ENCODE measurements around the gene SKA2. TPM values are rescaled to one million over a fixed set of nuclear protein-coding genes. Genes with fewer than 3 reads are reported as not detected.

Gene SKA2
- total and polyA plus RNA-seq, 9 of the 15 experiments (the other 6 are each of a cell fraction or from before 2014, with no cell fraction given) = 58.1 to 183 (median 133) TPM

DNA sequence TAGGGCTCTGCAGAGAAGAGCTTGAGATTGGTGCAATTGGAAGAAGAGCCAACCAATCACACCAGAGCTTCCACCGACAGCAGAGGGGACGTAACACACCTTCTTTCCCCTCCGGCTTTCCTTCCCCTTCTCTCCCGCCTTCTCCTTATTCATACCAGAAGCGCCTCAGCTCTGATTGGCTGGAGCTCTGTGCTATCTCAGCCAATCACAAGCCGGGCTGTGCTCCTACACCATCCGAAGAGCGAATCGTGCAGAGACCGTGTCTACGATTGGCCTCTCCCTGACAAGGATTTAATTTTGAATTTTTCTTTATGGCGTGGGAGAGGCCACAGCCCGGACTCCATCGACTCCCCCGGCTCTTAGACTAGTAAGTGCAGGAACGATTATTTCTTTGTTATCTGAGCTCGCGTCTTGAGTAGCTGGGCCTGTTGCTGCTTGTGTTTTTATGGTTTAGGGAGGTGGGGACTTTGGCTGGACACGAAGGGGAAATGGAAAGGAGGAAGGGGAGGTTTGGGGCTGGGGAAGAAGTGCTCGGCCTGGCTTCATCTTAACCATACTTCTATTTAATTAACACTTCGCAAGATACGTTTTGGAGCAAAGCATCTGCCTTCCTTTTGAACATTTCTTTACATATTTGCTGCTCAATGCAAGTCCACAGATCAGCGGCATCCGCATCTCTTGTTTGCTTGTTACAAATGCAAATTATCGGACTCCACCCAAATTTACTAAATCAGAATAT is 622 bp upstream of the SKA2 start, which contains the start of gene PRR11 (continued):
- TF ChIP-seq GABPB1 (CRISPR knock-in tag; IDR thresholded peaks at IDR 0.05) = peak; percentile 9; the same call in 1 of the 2 replicates
- TF ChIP-seq MCM2 (IDR thresholded peaks at IDR 0.05; ENCODE audit: low read depth) = no peak
- TF ChIP-seq, protein P1, sequence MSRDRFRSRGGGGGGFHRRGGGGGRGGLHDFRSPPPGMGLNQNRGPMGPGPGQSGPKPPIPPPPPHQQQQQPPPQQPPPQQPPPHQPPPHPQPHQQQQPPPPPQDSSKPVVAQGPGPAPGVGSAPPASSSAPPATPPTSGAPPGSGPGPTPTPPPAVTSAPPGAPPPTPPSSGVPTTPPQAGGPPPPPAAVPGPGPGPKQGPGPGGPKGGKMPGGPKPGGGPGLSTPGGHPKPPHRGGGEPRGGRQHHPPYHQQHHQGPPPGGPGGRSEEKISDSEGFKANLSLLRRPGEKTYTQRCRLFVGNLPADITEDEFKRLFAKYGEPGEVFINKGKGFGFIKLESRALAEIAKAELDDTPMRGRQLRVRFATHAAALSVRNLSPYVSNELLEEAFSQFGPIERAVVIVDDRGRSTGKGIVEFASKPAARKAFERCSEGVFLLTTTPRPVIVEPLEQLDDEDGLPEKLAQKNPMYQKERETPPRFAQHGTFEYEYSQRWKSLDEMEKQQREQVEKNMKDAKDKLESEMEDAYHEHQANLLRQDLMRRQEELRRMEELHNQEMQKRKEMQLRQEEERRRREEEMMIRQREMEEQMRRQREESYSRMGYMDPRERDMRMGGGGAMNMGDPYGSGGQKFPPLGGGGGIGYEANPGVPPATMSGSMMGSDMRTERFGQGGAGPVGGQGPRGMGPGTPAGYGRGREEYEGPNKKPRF (IDR thresholded peaks at IDR 0.05; ENCODE audit: low read depth, low read length) = no peak
- TF ChIP-seq, protein P2, sequence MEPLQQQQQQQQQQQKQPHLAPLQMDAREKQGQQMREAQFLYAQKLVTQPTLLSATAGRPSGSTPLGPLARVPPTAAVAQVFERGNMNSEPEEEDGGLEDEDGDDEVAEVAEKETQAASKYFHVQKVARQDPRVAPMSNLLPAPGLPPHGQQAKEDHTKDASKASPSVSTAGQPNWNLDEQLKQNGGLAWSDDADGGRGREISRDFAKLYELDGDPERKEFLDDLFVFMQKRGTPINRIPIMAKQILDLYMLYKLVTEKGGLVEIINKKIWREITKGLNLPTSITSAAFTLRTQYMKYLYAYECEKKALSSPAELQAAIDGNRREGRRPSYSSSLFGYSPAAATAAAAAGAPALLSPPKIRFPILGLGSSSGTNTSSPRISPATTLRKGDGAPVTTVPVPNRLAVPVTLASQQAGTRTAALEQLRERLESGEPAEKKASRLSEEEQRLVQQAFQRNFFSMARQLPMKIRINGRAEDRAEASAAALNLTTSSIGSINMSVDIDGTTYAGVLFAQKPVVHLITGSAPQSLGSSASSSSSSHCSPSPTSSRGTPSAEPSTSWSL (CRISPR knock-in tag; IDR thresholded peaks at IDR 0.05; ENCODE audit: borderline replicate concordance) = no peak
- peak; percentile 100 for TF ChIP-seq CC2D1A (IDR thresholded peaks at IDR 0.05)
- no peak for TF ChIP-seq SRSF1 (IDR thresholded peaks at IDR 0.05; ENCODE audit: low read depth, low read length)
- peak; percentile 50; the same call in 1 of the 2 replicates for TF ChIP-seq SMARCE1 (IDR thresholded peaks at IDR 0.05)
- TF ChIP-seq ZNF699 (CRISPR knock-in tag; IDR thresholded peaks at IDR 0.05; ENCODE audit: insufficient replicate concordance) = no peak
- no peak for TF ChIP-seq ZNF212 (CRISPR knock-in tag; IDR thresholded peaks at IDR 0.05)
- TF ChIP-seq XRCC5 (IDR thresholded peaks at IDR 0.05; ENCODE audit: low read depth, low read length) = no peak; the same call in 1 of the 2 replicates
- TF ChIP-seq ZNF586 (CRISPR knock-in tag; conservative IDR thresholded peaks at IDR 0.05) = no peak
- TF ChIP-seq BDP1 (IDR thresholded peaks at IDR 0.05; ENCODE audit: insufficient read depth, insufficient read length) = no peak
- TF ChIP-seq KAT8 (IDR thresholded peaks at IDR 0.05; ENCODE audit: low read depth) = no peak
- no peak for TF ChIP-seq HOXB6 (CRISPR knock-in tag; IDR thresholded peaks at IDR 0.05; ENCODE audit: borderline replicate concordance)
- TF ChIP-seq XRCC3 (IDR thresholded peaks at IDR 0.05) = no peak
- no peak for TF ChIP-seq PTBP1 (IDR thresholded peaks at IDR 0.05; ENCODE audit: low read depth, low read length)
- TF ChIP-seq PHF20 (IDR thresholded peaks at IDR 0.05; ENCODE audit: partially characterized antibody) = no peak
- no peak for TF ChIP-seq TEAD2 (tag; IDR thresholded peaks at IDR 0.05)
- TF ChIP-seq ZBED1 (IDR thresholded peaks at IDR 0.05) = no peak
- TF ChIP-seq HDAC1 (IDR thresholded peaks at IDR 0.05) = peak in 1 of 2 experiments; percentile 92; a peak in 2 of 4 replicates
- TF ChIP-seq, protein P3, sequence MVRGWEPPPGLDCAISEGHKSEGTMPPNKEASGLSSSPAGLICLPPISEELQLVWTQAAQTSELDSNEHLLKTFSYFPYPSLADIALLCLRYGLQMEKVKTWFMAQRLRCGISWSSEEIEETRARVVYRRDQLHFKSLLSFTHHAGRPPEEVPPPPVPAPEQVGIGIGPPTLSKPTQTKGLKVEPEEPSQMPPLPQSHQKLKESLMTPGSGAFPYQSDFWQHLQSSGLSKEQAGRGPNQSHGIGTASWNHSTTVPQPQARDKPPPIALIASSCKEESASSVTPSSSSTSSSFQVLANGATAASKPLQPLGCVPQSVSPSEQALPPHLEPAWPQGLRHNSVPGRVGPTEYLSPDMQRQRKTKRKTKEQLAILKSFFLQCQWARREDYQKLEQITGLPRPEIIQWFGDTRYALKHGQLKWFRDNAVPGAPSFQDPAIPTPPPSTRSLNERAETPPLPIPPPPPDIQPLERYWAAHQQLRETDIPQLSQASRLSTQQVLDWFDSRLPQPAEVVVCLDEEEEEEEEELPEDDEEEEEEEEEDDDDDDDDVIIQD (CRISPR knock-in tag; IDR thresholded peaks at IDR 0.05) = no peak
- TF ChIP-seq RBM15 (IDR thresholded peaks at IDR 0.05; ENCODE audit: insufficient read depth, low read length) = no peak
- TF ChIP-seq, protein P4, sequence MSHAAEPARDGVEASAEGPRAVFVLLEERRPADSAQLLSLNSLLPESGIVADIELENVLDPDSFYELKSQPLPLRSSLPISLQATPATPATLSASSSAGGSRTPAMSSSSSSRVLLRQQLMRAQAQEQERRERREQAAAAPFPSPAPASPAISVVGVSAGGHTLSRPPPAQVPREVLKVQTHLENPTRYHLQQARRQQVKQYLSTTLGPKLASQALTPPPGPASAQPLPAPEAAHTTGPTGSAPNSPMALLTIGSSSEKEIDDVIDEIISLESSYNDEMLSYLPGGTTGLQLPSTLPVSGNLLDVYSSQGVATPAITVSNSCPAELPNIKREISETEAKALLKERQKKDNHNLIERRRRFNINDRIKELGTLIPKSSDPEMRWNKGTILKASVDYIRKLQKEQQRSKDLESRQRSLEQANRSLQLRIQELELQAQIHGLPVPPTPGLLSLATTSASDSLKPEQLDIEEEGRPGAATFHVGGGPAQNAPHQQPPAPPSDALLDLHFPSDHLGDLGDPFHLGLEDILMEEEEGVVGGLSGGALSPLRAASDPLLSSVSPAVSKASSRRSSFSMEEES (CRISPR knock-in tag; IDR thresholded peaks at IDR 0.05) = no peak

Data from K562 (cell line).